Adrenal gland (tissue), 12 donors: ENCODE results near the gene DRAP1. TPM values are rescaled to one million over a fixed set of nuclear protein-coding genes. Genes with fewer than 3 reads are reported as not detected.
"Not testable (repeated sequence)": the region's sequence is repeated elsewhere in the genome, so short reads cannot be mapped to it uniquely, and the experiment has no call there.

Experiments
- DNase-seq, 7 donors: peaks; one replicate each; pipeline ENCODE4 v3.0.0-alpha.2; 2019 to 2020
- H3K27ac ChIP-seq, 5 donors: fragments of 200-600 bp; sonication (generic) in 4 of 5; 1 replicate in 3 of 5; 2 replicates in 2 of 5; pipeline versions ENCODE4 v1.5.1 to v1.8.0; 2016 to 2020; ENCODE audit warnings: mild to moderate bottlenecking in 1 of 5
- H3K27me3 ChIP-seq: fragments of 200-600 bp; 2 replicates; pipeline ENCODE4 v1.8.0; 2021
- H3K36me3 ChIP-seq, 2 donors: fragments of 200-600 bp; replicated peaks in 1 of 2; 1 replicate in 1 of 2; 2 replicates in 1 of 2; pipeline versions ENCODE4 v1.5.1 to v1.8.0; 2018 to 2022
- H3K4me1 ChIP-seq, 2 donors: fragments of 200-600 bp; replicated peaks in 1 of 2; 1 replicate in 1 of 2; 2 replicates in 1 of 2; pipeline versions ENCODE4 v1.5.1 to v1.8.0; 2018 to 2021
- H3K4me3 ChIP-seq, 4 donors: fragments of 200-600 bp; sonication (generic) in 3 of 4; one replicate each; pipeline ENCODE4 v1.5.1; 2016 to 2018
- H3K9me3 ChIP-seq, 3 donors: fragments of 200-600 bp; sonication (generic) in 1 of 3; replicated peaks in 1 of 3; 1 replicate in 2 of 3; 2 replicates in 1 of 3; pipeline versions ENCODE4 v1.5.1 to v1.8.0; 2016 to 2021
- POLR2A ChIP-seq, 2 donors: fragments of 450-650 bp; IDR thresholded peaks; one replicate each; pipeline ENCODE4 v1.6.1; 2017; ENCODE audit warnings: antibody characterized with exemption in 2 of 2, mild to moderate bottlenecking in 2 of 2, moderate library complexity in 1 of 2
- WGBS, 4 donors: extraction: QIAGEN DNeasy Blood & Tissue Kit in 2 of 4; methylation state at CpG; one replicate each; pipeline versions ENCODE4 v1.1.5 to v1.1.7; 2013 to 2017; 5-methylcytosine and 5-hydroxymethylcytosine counted together
- intact Hi-C, 2 donors: fragments of 100-400 bp; cut with DNase I; formaldehyde crosslinking; loops; one replicate each; pipeline versions ENCODE4 v1.14.1 to v1.15.0; 2022 to 2023
- polyA plus RNA-seq, 3 donors: library from polyadenylated mRNA; stranded (reverse); fragments of 200-250 nt in 2 of 3; fragments of 350-450 nt in 1 of 3; fragmentation: Illumina TruSeq in 1 of 3; extraction: RNeasy Lipid Tissue Mini Kit (QIAGEN cat#74804) in 1 of 3; gene quantifications; one replicate each; pipeline ENCODE4 v1.2.3, GENCODE V29; 2013 to 2014
- total RNA-seq, 9 donors: library from RNA; depleted of rRNA in 4 of 9; stranded (reverse); fragments of >200 nt in 4 of 9; fragments of 120-200 nt in 1 of 9; fragmentation: NEBNext Ultra II Directional in 1 of 9; extraction: Animal tissue kit (Norgen Biotek cat#: 25700) in 1 of 9; gene quantifications; one replicate each; pipeline versions ENCODE4 v1.1.0 to v1.2.4, GENCODE V29; 2013 to 2023
- TF ChIP-seq, protein P1 (sequence below), 6 experiments: fragments of 450-650 bp in 4 of 6; fragments of 200-600 bp in 2 of 6; sonication (generic) in 1 of 6; IDR thresholded peaks; 1 replicate in 5 of 6; 2 replicates in 1 of 6; pipeline versions ENCODE4 v1.5.1 to v1.8.0; 2016 to 2021; ENCODE audit warnings: antibody characterized with exemption in 6 of 6, mild to moderate bottlenecking in 2 of 6, moderate library complexity in 1 of 6
- donor health status: healthy with polysubstance abuse.
- donor health status: Bipolar disorder and iron deficiency.
- donor health status: DM: yes; HTN: yes; CAD: no.
- donor health status: DM: no; HTN: no; CAD: no.
- donor health status: DM: no; HTN: no; CAD: no.
- donor health status: DM: yes; HTN: yes; CAD: no.

Gene DRAP1
- total and polyA plus RNA-seq, 12 donors, result 63.7 to 269 (median 94.9) TPM

GRCh38 chr11:65946655-65947054 is 27.4 kb downstream of the DRAP1 start:
- 69 to 82% (median 75%) methylated on average over 2 to 4 of the region's 4 CpGs for WGBS, 4 donors
- H3K4me1 ChIP-seq, result no peaks in the 10 kb centered on the region
- no peak for DNase-seq
- no peaks in the 10 kb centered on the region for H3K27me3 ChIP-seq
- H3K4me3 ChIP-seq, result no peak overlapping the region
- no peaks in the 10 kb centered on the region for H3K36me3 ChIP-seq
- no peak for TF ChIP-seq POLR2A (IDR thresholded peaks at IDR 0.05)
- TF ChIP-seq, protein P1, sequence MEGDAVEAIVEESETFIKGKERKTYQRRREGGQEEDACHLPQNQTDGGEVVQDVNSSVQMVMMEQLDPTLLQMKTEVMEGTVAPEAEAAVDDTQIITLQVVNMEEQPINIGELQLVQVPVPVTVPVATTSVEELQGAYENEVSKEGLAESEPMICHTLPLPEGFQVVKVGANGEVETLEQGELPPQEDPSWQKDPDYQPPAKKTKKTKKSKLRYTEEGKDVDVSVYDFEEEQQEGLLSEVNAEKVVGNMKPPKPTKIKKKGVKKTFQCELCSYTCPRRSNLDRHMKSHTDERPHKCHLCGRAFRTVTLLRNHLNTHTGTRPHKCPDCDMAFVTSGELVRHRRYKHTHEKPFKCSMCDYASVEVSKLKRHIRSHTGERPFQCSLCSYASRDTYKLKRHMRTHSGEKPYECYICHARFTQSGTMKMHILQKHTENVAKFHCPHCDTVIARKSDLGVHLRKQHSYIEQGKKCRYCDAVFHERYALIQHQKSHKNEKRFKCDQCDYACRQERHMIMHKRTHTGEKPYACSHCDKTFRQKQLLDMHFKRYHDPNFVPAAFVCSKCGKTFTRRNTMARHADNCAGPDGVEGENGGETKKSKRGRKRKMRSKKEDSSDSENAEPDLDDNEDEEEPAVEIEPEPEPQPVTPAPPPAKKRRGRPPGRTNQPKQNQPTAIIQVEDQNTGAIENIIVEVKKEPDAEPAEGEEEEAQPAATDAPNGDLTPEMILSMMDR (IDR thresholded peaks at IDR 0.05), result no peak
- H3K27ac ChIP-seq, result no peak overlapping the region
- intact Hi-C loops, result no loop called here
- H3K9me3 ChIP-seq, result no peaks in the 10 kb centered on the region

GRCh38 chr11:65947133-65947532 is 27.9 kb downstream of the DRAP1 start:
- H3K27me3 ChIP-seq, result no peaks in the 10 kb centered on the region
- no peaks in the 10 kb centered on the region for H3K9me3 ChIP-seq
- WGBS, 4 donors, result 63 to 78% (median 66%) methylated on average over 7 to 13 of the region's 13 CpGs
- H3K4me3 ChIP-seq, result no peak overlapping the region
- no peak overlapping the region for H3K27ac ChIP-seq
- intact Hi-C loops, result no loop called here
- no peaks in the 10 kb centered on the region for H3K4me1 ChIP-seq
- DNase-seq, result no peak
- TF ChIP-seq, protein P1 (IDR thresholded peaks at IDR 0.05), result no peak
- no peak for TF ChIP-seq POLR2A (IDR thresholded peaks at IDR 0.05)
- no peaks in the 10 kb centered on the region for H3K36me3 ChIP-seq

DNA sequence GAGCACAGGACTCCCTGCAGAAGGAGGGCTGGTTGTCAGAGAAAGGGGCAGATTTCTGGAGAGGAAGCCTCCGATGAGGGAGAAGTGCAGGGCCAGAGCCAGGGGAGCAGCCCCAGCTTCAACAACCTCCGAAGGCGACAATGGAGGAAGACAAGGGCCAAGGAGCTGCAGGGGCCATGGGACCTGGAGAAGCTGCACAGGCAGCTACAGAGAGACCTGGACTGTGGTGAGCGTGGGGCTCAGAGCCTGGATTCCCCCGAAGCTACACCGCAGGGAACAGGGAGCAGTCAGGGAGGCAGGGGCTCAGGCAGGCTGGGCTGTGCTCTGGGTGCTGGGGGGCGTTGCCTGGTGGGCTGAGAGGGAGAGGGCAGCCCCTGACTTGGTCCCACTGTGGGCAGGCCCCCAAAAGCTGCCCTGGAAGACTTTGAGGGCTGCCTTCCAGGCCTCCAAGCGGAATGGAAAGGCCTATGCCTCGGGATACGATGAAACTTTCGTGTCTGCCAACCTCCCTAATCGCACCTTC is 28.4 kb downstream of the DRAP1 start:
- intact Hi-C loops, result no loop called here
- TF ChIP-seq POLR2A (IDR thresholded peaks at IDR 0.05), result no peak
- TF ChIP-seq, protein P1 (IDR thresholded peaks at IDR 0.05), result no peak
- H3K4me1 ChIP-seq, result no peaks in the 10 kb centered on the region
- no peak overlapping the region for H3K27ac ChIP-seq
- no peak overlapping the region for H3K4me3 ChIP-seq
- no peaks in the 10 kb centered on the region for H3K36me3 ChIP-seq
- no peaks in the 10 kb centered on the region for H3K27me3 ChIP-seq
- 77 to 86% (median 83%) methylated on average over 8 to 12 of the region's 12 CpGs for WGBS, 4 donors
- H3K9me3 ChIP-seq, result no peaks in the 10 kb centered on the region
- no peak for DNase-seq

DNA sequence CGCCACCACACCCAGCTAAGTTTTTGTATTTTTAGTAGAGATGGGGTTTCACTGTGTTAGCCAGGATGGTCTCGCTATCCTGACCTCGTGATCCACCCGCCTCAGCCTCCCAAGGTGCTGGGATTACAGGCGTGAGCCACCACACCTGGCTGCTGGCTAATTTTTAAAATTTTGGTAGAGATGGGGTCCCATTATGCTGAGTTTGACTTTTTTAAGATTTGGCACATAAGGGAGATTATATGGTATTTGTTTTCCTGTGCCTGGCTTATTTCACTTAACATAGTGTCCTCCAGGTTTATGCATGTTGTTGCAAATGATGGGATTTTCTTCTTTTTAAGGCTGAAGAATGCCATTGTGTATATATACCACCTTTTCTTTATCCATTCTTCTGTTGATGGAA is 31.5 kb downstream of the DRAP1 start:
- intact Hi-C loops, H3K36me3 ChIP-seq, H3K27ac ChIP-seq, H3K9me3 ChIP-seq, H3K4me1 ChIP-seq, DNase-seq, H3K4me3 ChIP-seq, H3K27me3 ChIP-seq: not testable (repeated sequence)
- 90 to 98% (median 92%) methylated on average over 4 to 5 of the region's 5 CpGs for WGBS, 4 donors

- H3K36me3 ChIP-seq, H3K4me1 ChIP-seq, DNase-seq, H3K27me3 ChIP-seq, H3K4me3 ChIP-seq, intact Hi-C loops, H3K9me3 ChIP-seq, H3K27ac ChIP-seq: not testable (repeated sequence)
- WGBS, 4 donors, result 26 to 41% (median 32%) methylated on average over 3 of the region's 3 CpGs
Observed at GRCh38 chr11:65951641-65952040, 32.4 kb downstream of the DRAP1 start.
